Muscle layer of colon (tissue), 2 donors: ENCODE results near the gene KIF17.

Experiments
- H3K27ac ChIP-seq: one replicate; pipeline ENCODE4 v1.7.0; 2013; ENCODE audit warnings: low read depth, mild to moderate bottlenecking, low read length, moderate library complexity
- H3K27me3 ChIP-seq, 2 donors: one replicate each; pipeline ENCODE4 v1.7.0; 2013; ENCODE audit warnings: low read length in 2 of 2, mild to moderate bottlenecking in 2 of 2; ENCODE audit not compliant: insufficient read depth in 2 of 2, control insufficient read depth in 1 of 2
- H3K36me3 ChIP-seq: one replicate; pipeline ENCODE4 v1.7.0; 2013; ENCODE audit warnings: mild to moderate bottlenecking, low read length; ENCODE audit not compliant: insufficient read depth
- H3K4me1 ChIP-seq: one replicate; pipeline ENCODE4 v1.7.0; 2013; ENCODE audit warnings: mild to moderate bottlenecking, low read length; ENCODE audit not compliant: insufficient read depth
- H3K4me3 ChIP-seq, 2 donors: one replicate each; pipeline ENCODE4 v1.7.0; 2013; ENCODE audit warnings: low read length in 2 of 2, low read depth in 1 of 2, mild to moderate bottlenecking in 1 of 2, moderate library complexity in 1 of 2
- H3K9ac ChIP-seq: one replicate; pipeline ENCODE4 v1.7.0; 2013; ENCODE audit warnings: low read length
- H3K9me3 ChIP-seq: one replicate; pipeline ENCODE4 v1.7.0; 2013; ENCODE audit warnings: mild to moderate bottlenecking, low read length
- donor health status: abdominal sarcoma.
- donor health status: Adenocarcinoma of cecum.

Gene KIF17

DNA sequence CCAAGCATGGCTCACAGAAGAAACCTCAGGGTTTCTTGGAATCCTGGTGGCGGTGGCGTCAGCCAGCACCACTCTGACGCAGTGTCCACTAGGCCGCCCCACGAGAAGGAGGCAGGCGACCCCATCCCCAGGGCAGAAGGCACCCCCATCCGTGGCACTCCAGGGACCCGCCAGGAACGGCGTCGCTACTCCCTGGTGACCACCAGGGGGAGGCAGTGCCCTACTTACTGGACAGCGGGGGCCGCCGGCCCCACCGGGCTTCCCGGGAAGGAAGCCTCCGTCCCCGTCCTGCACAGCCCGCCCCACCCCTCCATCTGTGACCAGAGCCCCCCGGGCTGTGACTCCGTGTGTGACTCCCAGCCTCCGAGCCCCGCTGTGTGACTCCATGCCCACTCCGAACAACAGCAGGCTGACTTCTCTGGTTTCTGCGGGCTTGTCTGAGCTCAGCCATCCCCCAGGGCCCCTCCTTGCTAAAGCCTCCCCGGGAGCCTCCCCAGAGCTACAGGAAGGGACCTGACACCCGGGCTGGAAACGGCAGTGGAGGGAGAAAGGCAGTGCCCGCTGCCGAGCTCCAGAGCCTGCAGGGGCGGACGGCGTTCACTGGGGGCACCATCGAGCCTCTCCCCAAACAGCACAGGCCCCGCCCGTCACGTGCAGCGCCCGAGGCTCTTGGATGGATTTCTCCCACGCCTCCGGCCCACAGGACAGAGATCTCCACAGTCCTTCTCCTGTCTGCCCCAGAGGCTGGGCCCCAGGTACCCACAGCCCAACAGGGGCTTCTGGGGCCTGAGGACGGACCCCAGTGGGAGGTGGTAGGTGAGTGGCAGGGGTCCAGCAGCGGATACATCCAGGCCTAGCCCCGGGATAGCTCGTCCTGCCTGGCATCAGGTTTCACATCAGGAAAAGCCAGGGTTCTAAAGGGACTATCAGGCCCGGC lies 21.1 kb downstream of the KIF17 start:
- H3K9ac ChIP-seq = peak overlapping the region; percentile 58
- no peaks in the 10 kb centered on the region for H3K36me3 ChIP-seq
- no peaks in the 10 kb centered on the region for H3K27me3 ChIP-seq
- H3K4me3 ChIP-seq = peak overlapping the region; percentile 51 to 64
- no peaks in the 10 kb centered on the region for H3K9me3 ChIP-seq
- peak overlapping the region; percentile 86 for H3K27ac ChIP-seq
- H3K4me1 ChIP-seq = peaks cover 17% of the 10 kb centered on the region

- Histone ChIP-seq H3K4me1 (peaks cover 17% of the 10 kb centered on the region), H3K9me3 (no peaks in the 10 kb centered on the region), H3K9ac (no peak overlapping the region), H3K4me3 (no peak overlapping the region), H3K27ac (no peak overlapping the region), H3K36me3 (no peaks in the 10 kb centered on the region), H3K27me3 (no peaks in the 10 kb centered on the region)
Observed at GRCh38 chr1:20695515-20695914, 22.3 kb downstream of the KIF17 start.

- Histone ChIP-seq H3K4me3 (no peak overlapping the region), H3K9me3 (no peaks in the 10 kb centered on the region), H3K27ac (no peak overlapping the region), H3K27me3 (no peaks in the 10 kb centered on the region), H3K4me1 (peaks cover 16% of the 10 kb centered on the region), H3K9ac (no peak overlapping the region), H3K36me3 (no peaks in the 10 kb centered on the region)
Observed at GRCh38 chr1:20693623-20694022, 24.2 kb downstream of the KIF17 start.

- Histone ChIP-seq H3K9me3 (no peaks in the 10 kb centered on the region), H3K4me1 (peaks cover under 1% of the 10 kb centered on the region), H3K9ac (no peak overlapping the region), H3K36me3 (no peaks in the 10 kb centered on the region), H3K4me3 (no peak overlapping the region), H3K27me3 (no peaks in the 10 kb centered on the region), H3K27ac (no peak overlapping the region)
Observed at GRCh38 chr1:20691872-20692271, 25.9 kb downstream of the KIF17 start.

DNA sequence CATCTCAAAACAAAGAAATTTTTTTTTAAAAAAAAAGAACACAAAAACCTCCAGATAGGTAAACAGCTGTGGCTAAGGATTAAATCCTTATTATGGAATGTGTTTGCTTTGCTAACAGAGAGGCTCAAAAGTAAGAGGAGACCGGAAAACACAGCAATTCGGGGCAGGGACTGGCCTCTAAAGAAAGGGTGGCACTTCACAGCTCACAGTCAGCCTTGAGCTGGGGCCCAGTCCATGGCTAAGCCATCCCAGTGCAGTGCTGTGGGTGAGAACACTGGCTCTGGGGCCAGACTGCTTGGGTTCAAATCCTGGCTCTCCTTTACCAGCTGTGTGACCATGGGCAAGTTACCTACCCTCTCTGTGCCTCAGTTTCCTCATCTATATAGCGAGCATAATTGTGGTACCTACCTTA lies 28.2 kb downstream of the KIF17 start:
- Histone ChIP-seq H3K27me3 (no peaks in the 10 kb centered on the region), H3K9ac (no peak overlapping the region), H3K36me3 (no peaks in the 10 kb centered on the region), H3K4me1 (no peaks in the 10 kb centered on the region), H3K9me3 (no peaks in the 10 kb centered on the region), H3K4me3 (no peak overlapping the region), H3K27ac (no peak overlapping the region)

GRCh38 chr1:20686883-20687725 lies 30.7 kb downstream of the KIF17 start:
- Histone ChIP-seq H3K4me1 (no peaks in the 10 kb centered on the region), H3K9me3 (no peaks in the 10 kb centered on the region), H3K36me3 (no peaks in the 10 kb centered on the region), H3K9ac (no peak overlapping the region), H3K27ac (no peak overlapping the region), H3K4me3 (no peak overlapping the region), H3K27me3 (no peaks in the 10 kb centered on the region)

DNA sequence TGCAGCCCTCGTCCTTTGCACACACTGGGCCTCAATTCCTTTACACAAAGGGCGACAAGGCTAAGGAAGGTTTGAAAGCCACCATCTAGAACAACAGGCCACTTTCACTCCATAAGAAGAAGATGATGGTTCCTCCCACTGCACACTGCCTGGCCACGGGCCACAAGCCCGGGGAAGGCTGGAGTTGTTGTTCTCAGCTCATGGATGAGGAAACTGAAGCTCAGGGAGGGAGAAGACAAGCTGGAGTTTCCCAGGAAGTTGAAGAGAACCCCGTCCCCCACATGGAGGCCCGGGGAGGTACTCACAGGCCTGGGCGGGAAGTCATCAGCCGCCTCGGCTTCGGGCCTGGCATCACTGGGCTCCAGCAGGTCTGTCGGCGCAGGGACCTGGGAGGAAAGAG lies 32.1 kb downstream of the KIF17 start:
- Histone ChIP-seq H3K9ac (no peak overlapping the region), H3K9me3 (no peaks in the 10 kb centered on the region), H3K36me3 (no peaks in the 10 kb centered on the region), H3K27me3 (no peaks in the 10 kb centered on the region), H3K4me3 (no peak overlapping the region), H3K27ac (no peak overlapping the region), H3K4me1 (no peaks in the 10 kb centered on the region)

DNA sequence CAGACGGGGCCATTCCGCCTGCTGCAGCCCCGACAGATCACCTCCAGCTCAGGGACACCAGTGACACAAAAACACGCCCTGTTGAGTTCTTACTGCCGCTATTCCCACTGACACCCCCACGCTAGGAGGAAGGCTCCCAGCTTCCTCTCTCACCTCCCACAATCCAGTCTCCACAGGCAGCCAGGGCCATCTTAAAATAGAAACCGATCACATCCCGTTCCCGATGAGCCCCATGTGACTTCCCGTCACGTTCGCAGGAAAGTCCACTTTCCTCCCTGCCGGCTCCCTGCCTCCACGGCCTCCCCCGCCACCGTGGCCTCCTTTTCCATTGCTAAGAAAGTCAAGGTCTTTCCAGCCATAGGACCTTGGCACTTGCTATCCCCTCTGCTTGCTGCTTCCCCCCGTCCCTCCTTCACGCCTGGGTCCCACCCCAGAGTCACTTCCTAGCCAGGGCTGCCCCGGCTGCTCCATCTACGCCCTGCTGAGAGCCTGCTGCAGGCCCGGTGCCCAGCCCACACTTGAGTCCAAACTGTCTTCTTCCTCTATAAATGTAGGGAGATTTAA lies 32.6 kb downstream of the KIF17 start:
- Histone ChIP-seq H3K27ac (no peak overlapping the region), H3K4me3 (no peak overlapping the region), H3K36me3 (no peaks in the 10 kb centered on the region), H3K9ac (no peak overlapping the region), H3K9me3 (no peaks in the 10 kb centered on the region), H3K27me3 (no peaks in the 10 kb centered on the region), H3K4me1 (no peaks in the 10 kb centered on the region)

GRCh38 chr1:20684651-20685050 lies 33.2 kb downstream of the KIF17 start:
- no peaks in the 10 kb centered on the region for H3K4me1 ChIP-seq
- no peak overlapping the region for H3K4me3 ChIP-seq
- no peaks in the 10 kb centered on the region for H3K9me3 ChIP-seq
- H3K27ac ChIP-seq = no peak overlapping the region
- no peaks in the 10 kb centered on the region for H3K36me3 ChIP-seq
- H3K27me3 ChIP-seq = no peaks in the 10 kb centered on the region
- no peak overlapping the region for H3K9ac ChIP-seq

DNA sequence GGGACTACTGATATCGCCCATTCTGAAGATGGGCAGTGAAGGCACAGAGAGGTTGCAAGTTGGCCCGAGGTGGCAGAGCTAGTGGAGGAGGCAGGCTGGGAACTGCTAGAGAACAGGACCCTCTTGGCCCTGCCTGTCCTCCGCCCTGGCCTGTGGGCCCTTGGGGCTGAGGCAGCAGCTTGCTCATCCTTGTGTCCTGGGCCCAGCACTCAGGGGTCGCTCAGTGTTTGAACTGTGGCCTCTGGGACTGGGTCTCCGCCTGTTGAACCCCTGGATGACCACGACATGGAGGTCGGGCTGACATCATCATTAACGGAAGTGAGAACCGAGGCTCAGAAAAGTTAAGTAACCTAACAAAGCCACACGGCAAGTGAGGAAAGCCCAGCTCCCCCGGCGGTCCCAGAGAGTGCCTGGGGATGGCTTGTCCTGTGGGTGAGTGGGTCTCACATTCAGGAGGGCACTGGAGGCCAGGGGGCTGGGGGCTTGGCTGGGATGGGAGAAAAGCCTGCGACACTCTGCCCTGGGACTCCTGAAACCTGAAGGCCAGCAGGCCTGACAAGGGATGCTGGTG lies 33.7 kb downstream of the KIF17 start:
- H3K4me3 ChIP-seq = no peak overlapping the region

DNA sequence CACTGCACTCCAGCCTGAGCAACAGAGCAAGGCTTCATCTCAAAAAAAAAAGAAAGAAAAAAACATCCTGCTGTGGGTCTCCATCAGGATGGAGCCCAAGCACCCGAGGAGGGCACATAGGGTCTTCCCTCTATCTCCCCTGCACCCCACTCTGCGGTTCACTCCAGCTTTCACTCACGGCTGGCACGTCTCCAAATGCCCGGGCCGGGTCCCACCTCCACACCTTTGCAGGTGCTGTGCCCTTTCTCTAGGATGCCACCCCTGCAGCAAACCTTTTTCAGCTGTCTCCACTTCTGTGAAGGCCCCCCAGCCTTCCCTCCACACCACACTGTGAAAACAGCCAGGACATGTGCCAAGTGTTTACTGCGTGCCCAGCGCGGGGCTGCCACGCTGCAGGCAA lies 34.2 kb downstream of the KIF17 start:
- Histone ChIP-seq H3K27ac (no peak overlapping the region), H3K4me3 (no peak overlapping the region), H3K4me1 (no peaks in the 10 kb centered on the region), H3K36me3 (no peaks in the 10 kb centered on the region), H3K9me3 (no peaks in the 10 kb centered on the region), H3K27me3 (no peaks in the 10 kb centered on the region), H3K9ac (no peak overlapping the region)

More for the DNA sequence above, 33.7 kb downstream of the KIF17 start:
- H3K27me3 ChIP-seq = no peaks in the 10 kb centered on the region
- H3K36me3 ChIP-seq = no peaks in the 10 kb centered on the region
- H3K9me3 ChIP-seq = no peaks in the 10 kb centered on the region
- no peak overlapping the region for H3K27ac ChIP-seq
- H3K9ac ChIP-seq = no peak overlapping the region
- no peaks in the 10 kb centered on the region for H3K4me1 ChIP-seq
